ENCODE data around the gene CPT2.
A peak's percentile ranks its signal among the peaks of the same experiment; 100 is the strongest.

Gene CPT2

DNA sequence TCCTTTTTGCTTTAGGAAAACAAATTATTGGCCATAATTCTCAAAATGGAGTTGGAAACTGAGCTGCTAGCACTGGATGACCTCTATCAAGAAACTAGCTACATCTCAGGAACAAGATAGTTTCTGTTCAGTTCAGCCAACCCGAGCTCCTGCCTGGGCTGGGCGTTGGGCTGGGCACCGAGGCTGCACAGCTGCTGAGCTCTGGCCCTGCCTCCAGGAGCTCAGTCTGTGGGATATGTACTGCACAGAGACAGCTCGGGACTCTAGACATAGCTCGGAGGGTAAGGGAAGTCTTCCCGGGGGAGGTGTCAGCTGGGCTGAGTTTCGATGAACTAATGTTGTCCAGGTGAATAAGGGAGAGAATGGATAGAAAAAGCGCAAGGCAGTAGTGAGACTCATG lies 29.7 kb upstream of the CPT2 start:
- DNase-seq (ENCODE audit: insufficient read length, low spot score) (no peak), FAIRE-seq (no peak)
- no peak for TF ChIP-seq CTCF (IDR thresholded peaks at IDR 0.05; ENCODE audit: insufficient read depth, missing control alignments)

DNA sequence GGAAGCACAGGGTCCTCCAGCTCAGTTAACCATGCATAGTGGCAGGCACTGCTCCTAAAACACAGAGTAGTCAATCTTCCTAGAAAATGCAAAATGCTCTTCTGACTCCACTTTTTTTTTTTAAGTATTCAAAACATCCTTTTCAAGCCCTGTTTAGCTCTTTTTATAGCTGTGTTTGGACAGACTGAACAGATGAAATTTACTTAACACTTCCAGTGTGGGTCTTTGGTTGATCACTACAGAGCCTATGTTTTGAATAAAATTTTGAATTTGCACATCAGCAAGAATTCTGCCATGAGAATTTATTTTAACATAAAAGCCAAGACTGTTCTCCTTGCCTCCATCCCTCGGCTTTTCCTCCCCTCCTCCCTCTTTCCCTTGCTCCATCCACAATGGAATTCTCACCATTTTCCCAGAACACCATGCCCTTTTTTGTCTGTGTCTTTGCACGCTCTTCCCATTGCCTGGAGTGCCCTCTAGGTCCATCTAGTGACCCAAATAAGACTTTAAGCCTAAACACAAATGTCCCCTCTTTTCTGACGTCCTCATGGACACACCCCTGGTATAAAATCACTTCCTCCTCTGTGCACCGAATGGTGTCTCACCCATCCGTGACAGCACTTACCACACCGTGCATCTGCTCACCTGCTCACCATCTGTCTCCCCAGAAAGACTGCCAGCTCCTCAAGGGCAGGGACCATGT lies 24.0 kb upstream of the CPT2 start:
- TF ChIP-seq CTCF (IDR thresholded peaks at IDR 0.05; ENCODE audit: insufficient read depth, missing control alignments), result peak; percentile 11
- no peak for FAIRE-seq
- DNase-seq (ENCODE audit: insufficient read length, low spot score), result no peak

GRCh38 chr1:53174971-53175913 lies 21.4 kb upstream of the CPT2 start:
- FAIRE-seq, result no peak
- DNase-seq (ENCODE audit: insufficient read length, low spot score), result no peak

GRCh38 chr1:53176452-53177208 lies 20.0 kb upstream of the CPT2 start:
- DNase-seq (ENCODE audit: insufficient read length, low spot score), result no peak
- no peak for FAIRE-seq
- TF ChIP-seq CTCF (IDR thresholded peaks at IDR 0.05; ENCODE audit: insufficient read depth, missing control alignments), result peak; percentile 78

More at GRCh38 chr1:53174971-53175913, 21.4 kb upstream of the CPT2 start:
- no peak for TF ChIP-seq CTCF (IDR thresholded peaks at IDR 0.05; ENCODE audit: insufficient read depth, missing control alignments)

- FAIRE-seq (no peak), DNase-seq (ENCODE audit: insufficient read length, low spot score) (no peak)
- no peak for TF ChIP-seq CTCF (IDR thresholded peaks at IDR 0.05; ENCODE audit: insufficient read depth, missing control alignments)
Measured at GRCh38 chr1:53180226-53180625, 16.4 kb upstream of the CPT2 start.

DNA sequence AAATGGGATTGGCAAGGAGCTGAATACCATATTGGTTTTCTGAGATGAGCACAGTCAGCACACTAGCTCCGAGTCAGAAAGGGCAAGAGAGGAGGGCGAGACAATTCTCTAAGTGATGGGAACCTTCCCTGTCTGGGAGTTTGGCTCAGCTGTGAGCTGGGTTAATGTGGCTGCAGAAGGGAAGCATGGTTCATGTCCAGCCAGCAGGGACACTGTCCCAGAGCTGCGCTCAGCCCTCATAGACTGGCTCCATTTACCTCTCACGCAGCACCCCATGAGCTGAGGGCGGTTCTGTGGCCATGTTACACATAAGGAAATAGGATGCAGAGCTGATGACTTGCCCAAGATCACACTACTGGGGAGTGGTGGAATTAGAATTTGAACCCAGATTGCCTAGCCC lies 15.7 kb upstream of the CPT2 start:
- no peak for FAIRE-seq
- TF ChIP-seq CTCF (IDR thresholded peaks at IDR 0.05; ENCODE audit: insufficient read depth, missing control alignments), result no peak
- no peak for DNase-seq (ENCODE audit: insufficient read length, low spot score)

Measured in D721Med (cell line).